ENCODE results near the gene ZBTB12. TPM values are rescaled to one million over a fixed set of nuclear protein-coding genes. Genes with fewer than 3 reads are reported as not detected.
"Not testable (repeated sequence)": the region's sequence is repeated elsewhere in the genome, so short reads cannot be mapped to it uniquely, and the experiment has no call there.

Gene ZBTB12
- total and polyA plus RNA-seq, 7 donors, result 0.83 to 4.3 (median 1.2) TPM

GRCh38 chr6:31861919-31862343 is 40.0 kb downstream of the ZBTB12 start:
- Histone ChIP-seq H3K27me3 (no peaks in the 10 kb centered on the region), H3K9me3 (no peaks in the 10 kb centered on the region), H3K4me3 (peak overlapping the region; percentile 60 to 74 (median 68)), H3K27ac (peak overlapping the region; percentile 83 to 89 (median 87)), H3K36me3 (peaks cover 7 to 38% (median 16%) of the 10 kb centered on the region in 4 donors), H3K4me1 (peaks cover 0 to 25% (median 15%) of the 10 kb centered on the region in 4 donors)
- intact Hi-C loops (cut with DNase I), result loop anchor here (1.0 to 2.0 kb wide), 2 partner anchors 28 to 41 kb away; partner anchors contain the start of gene ZBTB12
- WGBS, 2 donors, result 52 to 56% methylated on average over 17 of the region's 17 CpGs
- TF ChIP-seq, protein P1, sequence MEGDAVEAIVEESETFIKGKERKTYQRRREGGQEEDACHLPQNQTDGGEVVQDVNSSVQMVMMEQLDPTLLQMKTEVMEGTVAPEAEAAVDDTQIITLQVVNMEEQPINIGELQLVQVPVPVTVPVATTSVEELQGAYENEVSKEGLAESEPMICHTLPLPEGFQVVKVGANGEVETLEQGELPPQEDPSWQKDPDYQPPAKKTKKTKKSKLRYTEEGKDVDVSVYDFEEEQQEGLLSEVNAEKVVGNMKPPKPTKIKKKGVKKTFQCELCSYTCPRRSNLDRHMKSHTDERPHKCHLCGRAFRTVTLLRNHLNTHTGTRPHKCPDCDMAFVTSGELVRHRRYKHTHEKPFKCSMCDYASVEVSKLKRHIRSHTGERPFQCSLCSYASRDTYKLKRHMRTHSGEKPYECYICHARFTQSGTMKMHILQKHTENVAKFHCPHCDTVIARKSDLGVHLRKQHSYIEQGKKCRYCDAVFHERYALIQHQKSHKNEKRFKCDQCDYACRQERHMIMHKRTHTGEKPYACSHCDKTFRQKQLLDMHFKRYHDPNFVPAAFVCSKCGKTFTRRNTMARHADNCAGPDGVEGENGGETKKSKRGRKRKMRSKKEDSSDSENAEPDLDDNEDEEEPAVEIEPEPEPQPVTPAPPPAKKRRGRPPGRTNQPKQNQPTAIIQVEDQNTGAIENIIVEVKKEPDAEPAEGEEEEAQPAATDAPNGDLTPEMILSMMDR (IDR thresholded peaks at IDR 0.05), result no peak
- TF ChIP-seq POLR2A (IDR thresholded peaks at IDR 0.05) (no peak), POLR2AphosphoS5 (IDR thresholded peaks at IDR 0.05) (no peak), EP300 (IDR thresholded peaks at IDR 0.05) (no peak)
- DNase-seq, result no peak

GRCh38 chr6:31861150-31861549 is 40.7 kb downstream of the ZBTB12 start:
- H3K27me3 ChIP-seq, result no peaks in the 10 kb centered on the region
- no peak overlapping the region for H3K27ac ChIP-seq
- H3K9me3 ChIP-seq, result no peaks in the 10 kb centered on the region
- intact Hi-C loops (cut with DNase I), result no loop called here
- TF ChIP-seq EP300 (IDR thresholded peaks at IDR 0.05), result no peak
- DNase-seq, result no peak
- WGBS, 2 donors, result 94 to 98% methylated on average over 7 of the region's 7 CpGs
- H3K4me1 ChIP-seq, result peaks cover 0 to 25% (median 15%) of the 10 kb centered on the region in 4 donors
- H3K4me3 ChIP-seq, result no peak overlapping the region
- peaks cover 7 to 40% (median 16%) of the 10 kb centered on the region in 4 donors for H3K36me3 ChIP-seq

GRCh38 chr6:31860349-31860748 is 41.5 kb downstream of the ZBTB12 start:
- no peaks in the 10 kb centered on the region for H3K27me3 ChIP-seq
- H3K4me1 ChIP-seq, result peaks cover 0 to 25% (median 15%) of the 10 kb centered on the region in 4 donors
- H3K36me3 ChIP-seq, result peaks cover 7 to 40% (median 16%) of the 10 kb centered on the region in 4 donors
- 97 to 98% methylated on average over 13 of the region's 13 CpGs for WGBS, 2 donors
- no peak overlapping the region for H3K4me3 ChIP-seq
- DNase-seq, result no peak
- TF ChIP-seq, protein P1 (IDR thresholded peaks at IDR 0.05), result no peak
- no peak for TF ChIP-seq EP300 (IDR thresholded peaks at IDR 0.05)
- TF ChIP-seq POLR2A (IDR thresholded peaks at IDR 0.05), result no peak
- no peak for TF ChIP-seq POLR2AphosphoS5 (IDR thresholded peaks at IDR 0.05)
- no peaks in the 10 kb centered on the region for H3K9me3 ChIP-seq
- no peak overlapping the region for H3K27ac ChIP-seq
- intact Hi-C loops (cut with DNase I), result no loop called here

DNA sequence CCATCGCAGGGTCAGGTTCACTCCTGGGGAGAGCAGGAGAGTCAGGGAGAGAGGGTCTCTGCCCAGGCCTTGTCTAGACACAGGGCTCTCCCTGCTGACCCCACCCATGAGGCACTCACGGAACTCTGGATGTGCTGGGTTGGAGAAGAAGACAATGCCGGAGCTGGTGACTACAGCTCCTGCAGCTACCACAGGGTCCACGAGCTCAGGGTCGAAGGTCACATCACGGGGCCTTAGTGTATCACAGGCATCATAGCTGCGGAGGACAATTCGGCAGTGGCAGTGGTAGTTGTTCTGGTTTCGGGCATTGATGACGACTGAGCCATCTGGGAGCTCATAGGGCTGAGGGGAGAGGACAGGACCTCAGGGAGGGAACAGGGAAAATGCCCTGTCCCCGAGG is 42.0 kb downstream of the ZBTB12 start:
- peaks cover 7 to 40% (median 16%) of the 10 kb centered on the region in 4 donors for H3K36me3 ChIP-seq
- no peak for DNase-seq
- no peak overlapping the region for H3K4me3 ChIP-seq
- TF ChIP-seq EP300 (IDR thresholded peaks at IDR 0.05), result no peak
- no peak for TF ChIP-seq POLR2A (IDR thresholded peaks at IDR 0.05)
- TF ChIP-seq POLR2AphosphoS5 (IDR thresholded peaks at IDR 0.05), result no peak
- TF ChIP-seq, protein P1 (IDR thresholded peaks at IDR 0.05), result no peak
- no peaks in the 10 kb centered on the region for H3K27me3 ChIP-seq
- no peaks in the 10 kb centered on the region for H3K9me3 ChIP-seq
- no peak overlapping the region for H3K27ac ChIP-seq
- intact Hi-C loops (cut with DNase I), result no loop called here
- 91 to 94% methylated on average over 11 of the region's 11 CpGs for WGBS, 2 donors
- peaks cover 0 to 25% (median 15%) of the 10 kb centered on the region in 4 donors for H3K4me1 ChIP-seq

DNA sequence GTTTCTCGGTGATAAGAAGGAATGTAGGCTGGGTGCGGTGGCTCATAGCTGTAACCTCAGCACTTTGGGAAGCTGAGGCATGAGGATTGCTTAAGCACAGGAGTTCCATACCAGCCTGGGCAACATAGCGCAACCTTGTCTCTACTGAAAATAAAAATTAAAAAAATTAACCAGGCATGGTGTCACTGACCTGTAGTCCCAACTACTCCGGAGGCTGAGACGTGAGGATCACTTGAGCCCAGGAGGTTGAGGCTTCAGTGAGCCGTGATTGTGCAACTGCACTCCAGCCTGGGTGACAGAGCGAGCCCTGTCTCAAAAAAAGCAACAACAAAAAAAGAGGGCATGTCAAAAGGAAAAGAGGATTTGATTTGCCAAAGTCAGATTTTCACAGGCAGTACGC is 43.2 kb downstream of the ZBTB12 start:
- H3K4me3 ChIP-seq, result no peak overlapping the region
- no peak overlapping the region for H3K27ac ChIP-seq
- intact Hi-C loops (cut with DNase I), result no loop called here
- peaks cover 0 to 19% (median 11%) of the 10 kb centered on the region in 4 donors for H3K4me1 ChIP-seq
- TF ChIP-seq, protein P1 (IDR thresholded peaks at IDR 0.05), result no peak
- TF ChIP-seq POLR2AphosphoS5 (IDR thresholded peaks at IDR 0.05) (no peak), POLR2A (IDR thresholded peaks at IDR 0.05) (no peak), EP300 (IDR thresholded peaks at IDR 0.05) (no peak)
- no peak for DNase-seq
- peaks cover 7 to 40% (median 16%) of the 10 kb centered on the region in 4 donors for H3K36me3 ChIP-seq
- WGBS, 2 donors, result 96 to 97% methylated on average over 8 of the region's 8 CpGs
- H3K27me3 ChIP-seq, result no peaks in the 10 kb centered on the region
- no peaks in the 10 kb centered on the region for H3K9me3 ChIP-seq

DNA sequence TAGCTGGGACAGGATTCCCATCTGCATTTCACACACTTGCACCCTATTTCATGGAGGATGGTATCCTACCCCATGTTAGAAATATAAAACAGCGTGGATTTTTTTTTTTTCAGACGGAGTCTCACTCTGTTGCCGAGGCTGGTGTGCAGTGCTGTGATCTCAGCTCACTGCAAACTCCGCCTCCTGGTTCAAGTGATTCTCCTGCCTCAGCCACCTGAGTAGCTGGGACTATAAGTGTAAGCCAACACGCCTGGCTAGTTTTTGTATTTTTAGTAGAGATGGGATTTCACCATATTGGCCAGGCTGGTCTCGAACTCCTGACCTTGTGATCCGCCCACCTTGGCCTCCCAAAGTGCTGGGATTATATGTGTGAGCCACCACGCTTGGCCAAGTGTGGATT is 44.1 kb downstream of the ZBTB12 start:
- H3K27ac ChIP-seq; intact Hi-C loops (cut with DNase I); H3K4me3 ChIP-seq; H3K9me3 ChIP-seq; H3K27me3 ChIP-seq; DNase-seq: not testable (repeated sequence)
- H3K4me1 ChIP-seq, result peaks cover 0 to 13% (median 7%) of the 10 kb centered on the region in 4 donors
- H3K36me3 ChIP-seq, result peaks cover 7 to 40% (median 16%) of the 10 kb centered on the region in 4 donors
- 93% methylated on average over 8 of the region's 8 CpGs for WGBS, 2 donors

DNA sequence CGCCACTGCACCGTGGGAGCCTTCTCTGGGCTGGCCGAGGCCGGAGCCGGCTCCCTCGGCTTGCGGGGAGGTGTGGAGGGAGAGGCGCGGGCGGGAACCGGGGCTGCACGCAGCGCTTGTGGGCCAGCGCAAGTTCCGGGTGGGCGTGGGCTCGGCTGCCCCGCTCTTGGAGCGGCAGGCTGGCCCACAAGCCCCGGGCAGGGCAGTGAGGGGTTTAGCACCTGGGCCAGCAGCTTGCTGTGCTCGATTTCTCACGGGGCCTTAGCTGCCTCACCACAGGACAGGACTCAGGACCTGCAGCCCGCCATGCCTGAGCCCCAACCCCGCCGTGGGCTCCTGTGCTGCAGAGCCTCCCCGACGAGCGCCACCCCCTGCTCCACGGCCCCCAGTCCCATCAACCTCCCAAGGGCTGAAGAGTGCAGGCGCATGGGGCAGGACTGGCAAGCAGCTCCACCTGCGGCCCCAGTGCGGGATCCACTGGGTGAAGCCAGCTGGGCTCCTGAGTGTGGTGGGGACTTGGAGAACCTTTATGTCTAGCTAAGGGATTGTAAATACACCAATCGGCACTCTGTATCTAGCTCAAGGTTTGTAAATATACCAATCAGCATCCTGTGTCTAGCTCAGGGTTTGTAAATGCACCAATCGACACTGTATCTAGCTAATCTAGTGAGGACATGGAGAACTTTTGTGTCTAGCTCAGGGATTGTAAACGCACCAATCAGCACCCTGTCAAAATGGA is 49.7 kb downstream of the ZBTB12 start:
- WGBS, 2 donors, result 93% methylated on average over 35 of the region's 35 CpGs
- H3K27me3 ChIP-seq; H3K9me3 ChIP-seq; H3K36me3 ChIP-seq; H3K27ac ChIP-seq; DNase-seq; intact Hi-C loops (cut with DNase I); H3K4me1 ChIP-seq; H3K4me3 ChIP-seq: not testable (repeated sequence)
